B cell (primary cell): ENCODE results near the gene PSME1.

Experiments used
- EZH2 ChIP-seq: IDR thresholded peaks from 2 replicates; pipeline ENCODE4 v1.6.1; 2012; ENCODE audit warnings: borderline replicate concordance, low read depth, mild to moderate bottlenecking, moderate library complexity, low read length; ENCODE audit not compliant: insufficient read depth, poor library complexity, severe bottlenecking
- TF ChIP-seq, protein P1 (sequence below): fragments of 200-600 bp; IDR thresholded peaks from one replicate; pipeline ENCODE4 v1.8.0; 2022; ENCODE audit warnings: antibody characterized with exemption, mild to moderate bottlenecking

DNA sequence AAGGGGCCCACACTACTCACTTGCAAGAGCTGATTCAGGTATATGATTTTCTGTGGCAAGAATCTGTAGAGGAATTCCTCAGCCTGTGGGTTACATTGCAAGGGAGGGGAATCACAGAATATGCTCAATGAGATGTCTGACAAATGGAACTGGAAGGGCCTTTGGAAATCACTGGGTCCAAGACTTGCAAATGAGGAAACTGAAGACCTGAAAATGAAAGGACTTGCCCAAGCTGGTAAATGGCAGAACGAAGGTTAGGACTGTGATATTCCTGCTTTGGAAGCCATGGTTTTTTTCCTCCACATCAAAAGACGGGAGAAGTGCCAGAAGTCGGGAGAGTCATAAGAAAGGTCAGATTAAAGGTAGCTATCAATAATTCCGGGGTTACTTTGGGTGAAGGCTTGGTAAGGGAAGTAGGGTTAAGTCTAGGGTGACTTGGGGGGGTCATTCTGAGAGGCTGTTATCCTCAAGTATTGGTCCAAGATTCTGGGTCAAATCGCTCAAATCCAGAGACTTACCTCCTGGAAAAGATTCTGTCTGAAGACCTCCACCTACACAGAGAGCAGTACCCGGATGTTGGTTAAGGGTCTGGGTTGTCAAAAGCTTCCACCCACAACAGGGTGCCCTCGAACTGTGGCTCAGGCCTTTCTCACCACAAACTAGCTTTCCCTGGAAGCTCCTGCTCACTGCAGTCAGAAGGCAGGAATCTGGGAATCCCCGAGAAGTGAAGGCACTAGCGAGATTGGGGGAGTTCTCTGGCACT is 9.9 kb downstream of the PSME1 start:
- TF ChIP-seq, protein P1, sequence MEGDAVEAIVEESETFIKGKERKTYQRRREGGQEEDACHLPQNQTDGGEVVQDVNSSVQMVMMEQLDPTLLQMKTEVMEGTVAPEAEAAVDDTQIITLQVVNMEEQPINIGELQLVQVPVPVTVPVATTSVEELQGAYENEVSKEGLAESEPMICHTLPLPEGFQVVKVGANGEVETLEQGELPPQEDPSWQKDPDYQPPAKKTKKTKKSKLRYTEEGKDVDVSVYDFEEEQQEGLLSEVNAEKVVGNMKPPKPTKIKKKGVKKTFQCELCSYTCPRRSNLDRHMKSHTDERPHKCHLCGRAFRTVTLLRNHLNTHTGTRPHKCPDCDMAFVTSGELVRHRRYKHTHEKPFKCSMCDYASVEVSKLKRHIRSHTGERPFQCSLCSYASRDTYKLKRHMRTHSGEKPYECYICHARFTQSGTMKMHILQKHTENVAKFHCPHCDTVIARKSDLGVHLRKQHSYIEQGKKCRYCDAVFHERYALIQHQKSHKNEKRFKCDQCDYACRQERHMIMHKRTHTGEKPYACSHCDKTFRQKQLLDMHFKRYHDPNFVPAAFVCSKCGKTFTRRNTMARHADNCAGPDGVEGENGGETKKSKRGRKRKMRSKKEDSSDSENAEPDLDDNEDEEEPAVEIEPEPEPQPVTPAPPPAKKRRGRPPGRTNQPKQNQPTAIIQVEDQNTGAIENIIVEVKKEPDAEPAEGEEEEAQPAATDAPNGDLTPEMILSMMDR = no peak
- TF ChIP-seq EZH2 = no peak
